Astrocyte (in vitro differentiated cells and primary cell): ENCODE results near the gene MYL9. TPM values are rescaled to one million over a fixed set of nuclear protein-coding genes. Genes with fewer than 3 reads are reported as not detected.

Source experiments
- DNase-seq: peaks from one replicate; pipeline ENCODE4 v3.0.0-alpha.2; 2010; ENCODE audit warnings: low read depth
- FAIRE-seq: peaks from 2 replicates; lab custom pipeline; 2011; peaks lifted over from hg19 to GRCh38; lab: Jason Lieb, UNC
- H2AFZ ChIP-seq: 2 replicates; pipeline ENCODE4 v1.6.0; 2012; ENCODE audit warnings: low read depth, low read length, inconsistent platforms
- H3K27ac ChIP-seq: 2 replicates; pipeline ENCODE4 v1.5.1; 2011; ENCODE audit warnings: low read depth, low read length, inconsistent platforms
- H3K27me3 ChIP-seq: 2 replicates; pipeline ENCODE4 v1.6.0; 2011; ENCODE audit warnings: low read length, inconsistent platforms; ENCODE audit not compliant: insufficient read depth
- H3K36me3 ChIP-seq: 2 replicates; pipeline ENCODE4 v1.5.1; 2011; ENCODE audit warnings: low read length, inconsistent platforms; ENCODE audit not compliant: insufficient read depth
- H3K4me1 ChIP-seq: 2 replicates; pipeline ENCODE4 v1.5.1; 2011; ENCODE audit warnings: low read length, inconsistent platforms; ENCODE audit not compliant: insufficient read depth
- H3K4me2 ChIP-seq: 2 replicates; pipeline ENCODE4 v1.6.0; 2012; ENCODE audit warnings: low read length, inconsistent platforms
- H3K4me3 ChIP-seq: 2 replicates; pipeline ENCODE4 v1.5.1; 2011; ENCODE audit warnings: low read depth, mild to moderate bottlenecking, low read length, inconsistent platforms; ENCODE audit not compliant: insufficient read depth
- H3K79me2 ChIP-seq: 2 replicates; pipeline ENCODE4 v1.6.0; 2012; ENCODE audit warnings: mild to moderate bottlenecking, low read length, inconsistent platforms; ENCODE audit not compliant: insufficient read depth
- H3K9ac ChIP-seq: 2 replicates; pipeline ENCODE4 v1.6.0; 2012; ENCODE audit warnings: mild to moderate bottlenecking, low read length, inconsistent platforms
- H3K9me3 ChIP-seq: 2 replicates; pipeline ENCODE4 v1.5.1; 2012; ENCODE audit warnings: low read depth, mild to moderate bottlenecking, low read length, inconsistent platforms; ENCODE audit not compliant: insufficient read depth
- H4K20me1 ChIP-seq: 2 replicates; pipeline ENCODE4 v1.6.0; 2012; ENCODE audit warnings: low read length, inconsistent platforms; ENCODE audit not compliant: insufficient read depth
- H3K27ac Mint-ChIP-seq: one replicate; pipeline ENCODE4 v1.8.0; 2021; ENCODE audit warnings: mild to moderate bottlenecking, mixed read lengths; ENCODE audit not compliant: unreplicated experiment
- H3K27me3 Mint-ChIP-seq: one replicate; pipeline ENCODE4 v1.8.0; 2021; ENCODE audit warnings: low read depth, mixed read lengths; ENCODE audit not compliant: unreplicated experiment
- H3K36me3 Mint-ChIP-seq: one replicate; pipeline ENCODE4 v1.8.0; 2021; ENCODE audit warnings: low read depth, mixed read lengths; ENCODE audit not compliant: unreplicated experiment
- H3K4me1 Mint-ChIP-seq: one replicate; pipeline ENCODE4 v1.8.0; 2021; ENCODE audit warnings: low read depth, mixed read lengths; ENCODE audit not compliant: unreplicated experiment
- H3K4me3 Mint-ChIP-seq: one replicate; pipeline ENCODE4 v1.8.0; 2021; ENCODE audit warnings: mild to moderate bottlenecking, moderate library complexity, mixed read lengths; ENCODE audit not compliant: unreplicated experiment
- H3K9me3 Mint-ChIP-seq: one replicate; pipeline ENCODE4 v1.8.0; 2021; ENCODE audit warnings: mild to moderate bottlenecking, mixed read lengths; ENCODE audit not compliant: unreplicated experiment
- CTCF ChIP-seq: IDR thresholded peaks from 2 replicates; pipeline ENCODE4 v1.5.1; 2011; ENCODE audit warnings: low read depth, mild to moderate bottlenecking, inconsistent platforms, low read length, moderate library complexity; ENCODE audit not compliant: insufficient read depth
- EZH2 ChIP-seq: IDR thresholded peaks from 2 replicates; pipeline ENCODE4 v1.6.1; 2012; ENCODE audit warnings: mild to moderate bottlenecking, low read length, inconsistent platforms; ENCODE audit not compliant: insufficient read depth
- total RNA-seq: library from RNA; stranded (reverse); gene quantifications from 2 replicates; pipeline ENCODE4 v1.2.1, GENCODE V29; 2021

MYL9 gene
- total RNA-seq, 1 donor from 2014 or later = 1,247 TPM

DNA sequence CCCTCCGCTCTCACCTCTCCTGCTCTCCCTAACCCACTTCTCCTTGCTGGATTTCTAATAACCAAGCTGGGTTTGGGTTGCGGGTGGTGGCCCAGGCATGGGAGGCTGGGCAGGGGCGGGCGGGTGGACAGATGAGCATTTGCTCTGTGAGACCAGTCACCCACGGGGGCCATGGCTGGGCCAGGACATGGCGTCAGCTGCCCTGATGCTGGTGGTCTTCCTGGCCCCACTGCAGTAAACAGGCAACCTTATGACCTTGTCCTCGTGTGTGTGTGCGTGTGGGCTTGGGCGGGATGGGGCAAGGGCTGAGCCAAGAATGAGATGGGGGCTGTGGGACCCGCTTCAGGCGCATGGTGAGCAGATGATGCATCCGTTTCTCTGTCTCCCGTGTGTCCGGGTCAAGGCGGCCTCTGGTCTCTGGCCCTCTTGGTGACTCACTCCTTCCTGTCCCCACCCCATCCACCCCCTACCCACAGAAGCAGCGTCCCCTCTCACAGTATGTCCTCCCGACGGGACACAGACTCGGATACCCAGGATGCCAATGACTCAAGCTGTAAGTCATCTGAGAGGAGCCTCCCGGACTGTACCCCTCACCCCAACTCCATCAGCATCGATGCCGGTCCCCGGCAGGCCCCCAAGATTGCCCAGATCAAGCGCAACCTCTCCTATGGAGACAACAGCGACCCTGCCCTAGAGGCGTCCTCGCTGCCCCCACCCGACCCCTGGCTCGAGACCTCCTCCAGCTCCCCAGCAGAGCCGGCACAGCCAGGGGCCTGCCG, 41.4 kb upstream of the MYL9 start:
- Histone ChIP-seq H3K9me3 (no peaks in the 10 kb centered on the region), H3K27me3 (no peaks in the 10 kb centered on the region), H3K4me2 (peak overlapping the region; percentile 55), H3K4me1 (peaks cover 35% of the 10 kb centered on the region), H2AFZ (no peak overlapping the region), H3K9ac (peak overlapping the region; percentile 29), H3K36me3 (peaks cover 59% of the 10 kb centered on the region), H3K4me3 (no peak overlapping the region), H4K20me1 (peaks cover 80% of the 10 kb centered on the region), H3K27ac (peak overlapping the region; percentile 67), H3K79me2 (peaks cover 92% of the 10 kb centered on the region)
- no peak overlapping the region for H3K27ac Mint-ChIP-seq
- H3K36me3 Mint-ChIP-seq = peaks cover 28% of the 10 kb centered on the region
- H3K27me3 Mint-ChIP-seq = no peaks in the 10 kb centered on the region
- no peak for FAIRE-seq
- TF ChIP-seq EZH2 = no peak
- no peak for TF ChIP-seq CTCF
- no peaks in the 10 kb centered on the region for H3K9me3 Mint-ChIP-seq
- H3K4me3 Mint-ChIP-seq = peak overlapping the region; percentile 50
- H3K4me1 Mint-ChIP-seq = peaks cover 28% of the 10 kb centered on the region
- no peak for DNase-seq

DNA sequence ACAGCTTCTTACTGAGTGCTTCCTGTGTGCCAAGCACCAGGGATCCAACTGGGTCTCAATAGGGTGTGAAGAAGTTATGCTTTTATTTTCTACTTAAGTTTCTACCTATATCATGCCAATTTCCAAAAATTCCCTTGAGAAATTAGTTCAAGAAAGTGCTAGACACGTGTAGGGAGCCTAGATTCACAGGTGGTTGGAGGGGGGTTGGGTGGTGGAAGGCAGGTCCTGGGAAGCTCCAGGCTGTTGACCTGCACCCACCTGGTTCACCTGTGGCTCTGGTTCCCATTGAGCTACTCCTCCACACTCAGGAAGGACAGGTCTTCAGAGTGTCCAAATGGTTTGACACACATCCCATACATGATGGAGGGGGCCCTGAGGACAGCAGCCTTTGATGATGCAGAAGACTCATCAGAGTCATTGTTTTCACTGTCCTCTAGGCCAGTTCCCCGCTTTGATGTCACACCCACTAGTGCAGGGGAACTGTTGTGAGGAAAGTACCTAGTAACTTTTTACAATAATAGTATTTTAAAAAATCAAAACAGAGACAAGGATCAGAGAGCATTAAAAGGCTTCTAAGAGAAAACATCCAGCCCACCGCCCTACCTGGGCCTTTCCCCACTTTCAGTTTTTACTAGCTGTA, 39.8 kb upstream of the MYL9 start:
- TF ChIP-seq EZH2 (no peak), CTCF (no peak)
- peaks cover 76% of the 10 kb centered on the region for H4K20me1 ChIP-seq
- Mint-ChIP-seq H3K9me3 (no peaks in the 10 kb centered on the region), H3K4me1 (peaks cover 28% of the 10 kb centered on the region), H3K27ac (no peak overlapping the region), H3K36me3 (peaks cover 26% of the 10 kb centered on the region), H3K4me3 (no peak overlapping the region), H3K27me3 (no peaks in the 10 kb centered on the region)
- no peak overlapping the region for H3K9ac ChIP-seq
- H3K4me1 ChIP-seq = peaks cover 35% of the 10 kb centered on the region
- no peak for FAIRE-seq
- no peaks in the 10 kb centered on the region for H3K27me3 ChIP-seq
- peaks cover 71% of the 10 kb centered on the region for H3K36me3 ChIP-seq
- peaks cover 92% of the 10 kb centered on the region for H3K79me2 ChIP-seq
- H2AFZ ChIP-seq = no peak overlapping the region
- no peak for DNase-seq
- H3K4me2 ChIP-seq = no peak overlapping the region
- H3K9me3 ChIP-seq = no peaks in the 10 kb centered on the region
- H3K27ac ChIP-seq = no peak overlapping the region
- no peak overlapping the region for H3K4me3 ChIP-seq

DNA sequence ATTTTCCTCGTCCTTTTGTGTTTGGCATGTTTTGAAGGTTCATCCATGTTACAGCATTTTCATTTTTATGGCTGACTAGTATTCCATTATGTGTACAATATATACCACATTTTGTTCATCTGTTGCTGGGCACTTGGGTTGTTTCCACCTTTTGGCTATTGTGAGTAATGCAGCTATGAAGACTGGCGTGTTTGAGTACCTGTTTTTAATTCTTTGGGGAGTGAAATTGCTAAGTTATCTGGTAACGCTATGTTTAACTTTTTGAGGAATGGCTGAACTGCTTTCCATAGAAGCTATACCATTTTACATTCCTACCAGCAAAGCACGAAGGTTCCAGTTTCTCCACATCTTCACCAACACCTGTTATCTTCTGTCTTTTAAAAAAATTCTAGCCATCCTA, 37.0 kb upstream of the MYL9 start:
- Histone ChIP-seq H3K79me2 (peaks cover 89% of the 10 kb centered on the region), H2AFZ (no peak overlapping the region), H3K9ac (no peak overlapping the region), H3K27ac (no peak overlapping the region), H3K4me3 (no peak overlapping the region), H3K36me3 (peaks cover 62% of the 10 kb centered on the region), H4K20me1 (peaks cover 73% of the 10 kb centered on the region), H3K9me3 (no peaks in the 10 kb centered on the region), H3K4me1 (peaks cover 13% of the 10 kb centered on the region), H3K27me3 (no peaks in the 10 kb centered on the region), H3K4me2 (no peak overlapping the region)
- FAIRE-seq (no peak), DNase-seq (no peak)
- no peak overlapping the region for H3K4me3 Mint-ChIP-seq
- no peak for TF ChIP-seq CTCF
- no peak for TF ChIP-seq EZH2
- no peaks in the 10 kb centered on the region for H3K9me3 Mint-ChIP-seq
- H3K27me3 Mint-ChIP-seq = no peaks in the 10 kb centered on the region
- H3K36me3 Mint-ChIP-seq = peaks cover 12% of the 10 kb centered on the region
- no peak overlapping the region for H3K27ac Mint-ChIP-seq
- peaks cover 15% of the 10 kb centered on the region for H3K4me1 Mint-ChIP-seq
